NCI-H526 treated with DMSO at 0.1 percent for 48 hours (cell line): ENCODE results near the gene CTCFL.
"Not testable (repeated sequence)": the region's sequence is repeated elsewhere in the genome, so short reads cannot be mapped to it uniquely, and the experiment has no call there.

ENCODE experiments used
- DNase-seq: peaks from one replicate; lab custom pipeline; 2025; lab: John Stamatoyannopoulos, UW

Gene CTCFL

DNA sequence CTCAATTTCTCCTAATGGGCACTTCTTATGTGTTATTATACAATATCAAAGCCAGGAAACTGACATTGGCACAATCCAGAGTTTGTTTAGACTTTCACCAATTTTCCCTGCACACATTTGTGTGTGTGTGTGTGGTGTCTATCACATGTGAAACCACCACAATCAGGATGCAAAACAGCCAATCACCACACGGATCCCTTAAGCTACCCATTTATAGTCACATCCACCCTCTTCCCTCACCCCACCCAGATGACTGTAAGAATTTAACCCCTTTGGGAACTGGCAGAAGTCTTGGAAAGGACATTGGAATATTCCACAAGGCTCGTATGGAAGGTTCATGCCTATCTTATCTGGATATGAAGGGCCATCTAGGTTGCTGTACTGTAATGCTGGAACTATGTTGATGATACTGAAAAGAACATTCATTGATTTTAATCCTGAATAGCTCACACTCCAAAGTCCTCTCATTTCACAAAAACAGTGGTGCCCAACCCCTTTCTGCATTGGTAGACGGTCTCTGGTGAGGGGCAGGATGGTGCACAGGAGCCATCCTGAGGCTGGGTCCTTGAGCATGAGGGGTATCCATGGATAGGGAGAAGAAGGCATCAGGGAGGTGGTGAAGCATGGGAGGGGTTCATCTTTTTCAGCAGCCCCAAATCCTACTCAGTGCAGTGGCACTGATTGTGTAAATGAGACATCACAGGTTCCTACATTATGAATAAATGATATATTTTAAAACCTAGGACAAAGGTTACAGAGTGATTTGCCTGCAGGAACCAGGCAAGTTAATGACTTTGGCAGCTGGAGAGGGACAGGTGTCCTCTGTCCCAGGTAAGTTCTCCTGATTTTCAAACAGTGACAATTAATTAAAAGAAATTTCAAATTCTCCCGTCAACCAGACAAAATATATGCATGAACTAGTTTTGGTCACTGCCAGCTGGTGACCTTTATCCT is 12.1 kb upstream of the CTCFL start:
- no peak for DNase-seq

DNA sequence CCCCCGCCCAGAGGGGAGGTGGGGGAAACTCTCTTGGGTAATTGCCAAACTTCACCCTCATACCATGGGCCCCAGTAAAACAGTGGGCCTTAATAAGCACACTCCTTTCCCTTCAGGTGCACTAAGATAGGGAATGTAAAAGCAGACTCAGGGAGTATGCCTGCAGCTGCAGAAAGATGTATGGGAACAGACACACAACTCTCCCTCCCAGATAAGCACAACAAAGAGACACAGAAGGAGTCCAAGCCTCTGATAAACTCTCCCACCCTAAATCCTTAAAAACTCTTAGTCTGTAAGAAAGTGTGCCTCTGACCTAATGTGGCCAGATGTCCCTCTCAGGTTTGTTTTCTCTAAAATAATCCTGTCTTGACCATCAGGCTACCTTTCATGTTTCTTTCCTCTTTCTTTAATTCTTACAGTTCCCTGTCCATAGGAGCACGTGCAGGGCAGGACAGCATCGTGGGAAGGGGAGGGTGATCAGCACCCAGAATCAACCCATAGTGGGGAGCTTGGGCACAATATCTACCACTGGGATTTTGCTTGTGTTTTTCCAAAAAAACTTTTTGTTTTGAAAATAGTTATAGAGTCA is 11.3 kb upstream of the CTCFL start:
- no peak for DNase-seq

DNA sequence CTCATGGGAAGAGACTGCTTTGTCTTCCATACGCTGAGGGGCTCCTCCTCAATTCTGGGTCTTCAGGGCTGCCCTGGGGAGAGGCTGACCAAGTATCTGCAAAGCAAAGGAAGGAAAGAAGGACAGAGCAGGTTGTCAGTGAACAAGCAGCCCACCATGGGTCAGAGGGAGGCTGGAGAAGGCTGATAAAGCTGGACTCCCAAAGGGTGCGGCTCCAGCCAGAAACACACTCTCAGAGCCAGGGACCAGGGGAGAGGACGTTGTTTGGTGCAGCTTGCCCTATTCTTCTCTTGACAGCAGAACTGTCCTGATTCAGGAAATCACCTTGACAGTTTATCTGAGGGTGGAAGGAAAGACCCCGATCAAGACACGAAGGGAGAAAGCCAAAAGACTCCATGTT is 10.4 kb upstream of the CTCFL start:
- no peak for DNase-seq

DNA sequence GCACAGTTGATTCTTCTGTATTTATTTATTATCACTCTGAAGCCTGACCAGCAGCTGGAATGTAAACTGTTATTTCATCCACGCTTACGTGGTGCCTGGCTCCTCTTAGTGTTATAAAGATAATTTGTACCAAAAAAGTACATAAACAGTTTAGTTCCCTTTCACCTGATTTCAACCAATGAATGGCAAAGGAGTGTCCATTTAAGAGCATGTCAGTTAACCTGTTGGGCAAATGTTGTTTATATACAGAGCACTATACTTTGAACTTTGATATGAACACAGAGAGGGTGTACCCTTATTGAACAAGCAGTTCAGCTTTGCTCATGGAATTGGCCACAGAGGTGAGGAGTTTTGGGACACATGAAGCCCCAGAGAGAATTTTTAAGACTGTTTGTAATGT is 7.2 kb upstream of the CTCFL start:
- DNase-seq, result no peak

DNA sequence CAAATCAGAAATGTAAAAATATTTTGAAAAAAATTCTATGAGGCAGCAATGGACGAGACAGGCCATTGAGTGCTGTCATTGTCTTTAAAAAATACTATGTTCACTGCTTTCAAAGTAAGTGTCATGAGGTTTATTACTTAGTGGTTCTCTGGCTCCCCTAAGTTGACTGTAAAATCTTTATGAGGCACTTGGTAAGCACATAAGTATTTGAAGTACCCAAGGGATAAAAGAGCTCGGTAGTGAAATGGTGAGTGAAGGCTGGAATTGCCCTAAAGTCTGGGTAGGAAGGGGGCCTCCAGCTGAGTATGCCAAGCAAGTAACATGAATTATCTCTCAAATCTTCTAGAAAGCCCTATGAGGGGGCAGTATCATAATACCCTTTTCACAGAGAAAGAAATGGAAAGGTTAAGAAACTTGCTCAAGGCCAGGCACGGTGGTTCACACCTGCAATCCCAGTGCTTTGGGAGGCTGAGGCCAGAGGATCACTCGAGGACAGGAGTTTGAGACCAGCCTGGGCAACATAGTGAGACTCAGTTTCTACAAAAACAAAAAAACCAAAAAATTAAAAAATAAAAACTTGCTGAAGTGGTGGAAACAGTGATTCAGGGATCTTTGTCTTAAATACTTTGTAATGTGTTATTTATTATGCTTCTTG is 5.5 kb upstream of the CTCFL start:
- DNase-seq, result no peak

DNA sequence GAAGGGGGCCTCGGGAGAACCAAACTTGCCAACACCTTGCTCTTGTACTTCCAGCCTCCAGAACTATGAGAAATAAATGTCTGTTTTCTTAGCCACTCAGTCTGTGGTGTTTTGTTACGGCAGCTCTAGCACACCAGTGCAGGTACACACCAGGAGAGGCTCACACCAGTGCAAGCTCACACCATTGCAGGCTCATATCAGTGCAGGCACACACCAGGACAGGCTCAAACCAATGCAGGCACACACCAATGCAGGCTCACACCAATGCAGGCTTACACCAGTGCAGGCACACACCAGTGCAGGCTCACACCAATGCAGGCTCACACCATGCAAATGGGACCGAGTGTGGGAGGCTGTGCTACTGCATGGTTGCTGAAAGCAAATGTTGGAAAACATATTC is 4.9 kb upstream of the CTCFL start:
- DNase-seq, result no peak

DNA sequence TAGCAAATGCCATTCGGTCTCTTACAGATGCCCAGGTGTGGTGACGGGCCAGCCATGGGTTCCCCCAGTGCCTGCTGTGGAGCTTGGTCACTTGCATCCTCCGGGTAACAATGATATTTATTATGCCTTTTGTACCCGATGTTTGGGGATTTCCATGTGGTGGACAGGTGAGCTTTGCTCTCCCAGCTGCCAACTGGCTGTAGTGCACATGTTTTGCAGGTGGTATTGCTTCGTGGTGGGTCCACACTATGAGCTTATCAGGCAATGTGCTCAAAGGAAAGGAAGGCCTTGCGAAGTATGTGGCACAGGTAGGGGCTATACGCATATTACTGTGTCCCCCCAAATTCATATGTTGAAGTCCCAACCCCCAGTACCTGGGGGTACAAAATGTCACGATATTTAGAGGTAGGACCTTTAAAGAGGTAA is 4.2 kb upstream of the CTCFL start:
- DNase-seq, result no peak

DNA sequence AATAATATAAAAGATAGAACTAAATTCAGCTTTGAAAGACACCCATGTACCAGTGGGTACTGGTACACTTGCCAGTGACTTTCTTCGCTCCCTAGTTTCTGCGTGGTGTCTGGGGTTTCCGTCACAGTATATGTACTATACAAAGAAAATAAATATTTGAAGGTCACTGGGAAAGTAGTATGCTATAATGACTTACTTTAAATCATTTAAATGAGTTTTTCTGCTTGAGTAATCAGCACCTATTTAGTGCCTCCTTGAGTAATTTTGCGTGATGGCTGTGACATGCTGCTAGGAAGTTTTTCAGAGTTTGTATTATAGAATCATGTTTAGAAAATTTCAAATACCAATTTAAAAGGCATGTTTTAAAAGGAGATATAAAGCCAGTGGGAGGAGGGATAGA is 3.2 kb upstream of the CTCFL start:
- DNase-seq, result no peak

DNA sequence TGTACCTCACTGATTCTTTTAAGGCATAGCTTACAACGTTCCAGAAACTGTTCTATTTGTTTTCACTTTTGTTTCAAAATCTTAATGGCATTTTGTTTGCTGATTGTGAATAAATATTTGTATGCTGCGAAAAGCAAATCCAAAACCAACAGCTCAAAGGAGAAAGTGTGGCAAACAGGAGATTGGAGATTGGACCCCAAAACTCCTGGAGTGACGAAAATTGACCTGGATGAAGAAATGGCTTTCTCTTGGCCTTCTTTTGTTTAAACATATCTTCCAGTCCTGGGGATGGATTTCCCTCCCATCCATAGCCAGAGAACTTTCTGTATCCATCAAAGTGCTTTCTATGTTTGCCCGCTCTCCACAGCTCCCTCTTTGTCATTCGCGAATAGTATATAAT is 2.8 kb upstream of the CTCFL start:
- no peak for DNase-seq

DNA sequence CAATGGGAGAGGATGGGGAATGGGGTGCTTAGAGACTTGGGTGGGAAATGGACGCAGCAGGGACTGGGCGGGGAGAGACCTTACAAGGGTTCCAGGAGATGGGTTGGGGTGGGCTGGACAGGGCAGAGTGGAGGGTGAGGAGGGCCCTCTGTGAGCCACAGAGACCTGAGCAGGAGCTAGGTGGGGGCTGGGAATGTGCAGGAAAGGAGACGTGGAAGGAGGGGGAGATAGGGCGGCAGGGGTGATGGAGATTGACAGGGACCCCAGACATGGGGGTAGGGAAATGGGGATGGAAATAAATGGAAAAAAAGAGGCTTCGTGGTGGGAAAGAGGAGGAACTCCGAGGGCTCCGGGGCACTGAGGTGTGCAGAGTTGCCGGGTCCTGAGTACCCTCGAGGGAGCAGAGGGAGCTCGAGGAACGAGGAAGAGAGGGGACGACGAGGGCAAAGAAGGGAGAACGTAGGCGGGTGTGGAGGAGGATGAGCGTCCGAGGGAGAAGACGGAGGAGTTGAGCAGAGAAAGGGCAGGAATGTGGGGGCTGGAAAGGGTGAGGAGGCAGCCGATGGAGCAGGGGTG is 2.0 kb upstream of the CTCFL start:
- DNase-seq, result no peak

DNA sequence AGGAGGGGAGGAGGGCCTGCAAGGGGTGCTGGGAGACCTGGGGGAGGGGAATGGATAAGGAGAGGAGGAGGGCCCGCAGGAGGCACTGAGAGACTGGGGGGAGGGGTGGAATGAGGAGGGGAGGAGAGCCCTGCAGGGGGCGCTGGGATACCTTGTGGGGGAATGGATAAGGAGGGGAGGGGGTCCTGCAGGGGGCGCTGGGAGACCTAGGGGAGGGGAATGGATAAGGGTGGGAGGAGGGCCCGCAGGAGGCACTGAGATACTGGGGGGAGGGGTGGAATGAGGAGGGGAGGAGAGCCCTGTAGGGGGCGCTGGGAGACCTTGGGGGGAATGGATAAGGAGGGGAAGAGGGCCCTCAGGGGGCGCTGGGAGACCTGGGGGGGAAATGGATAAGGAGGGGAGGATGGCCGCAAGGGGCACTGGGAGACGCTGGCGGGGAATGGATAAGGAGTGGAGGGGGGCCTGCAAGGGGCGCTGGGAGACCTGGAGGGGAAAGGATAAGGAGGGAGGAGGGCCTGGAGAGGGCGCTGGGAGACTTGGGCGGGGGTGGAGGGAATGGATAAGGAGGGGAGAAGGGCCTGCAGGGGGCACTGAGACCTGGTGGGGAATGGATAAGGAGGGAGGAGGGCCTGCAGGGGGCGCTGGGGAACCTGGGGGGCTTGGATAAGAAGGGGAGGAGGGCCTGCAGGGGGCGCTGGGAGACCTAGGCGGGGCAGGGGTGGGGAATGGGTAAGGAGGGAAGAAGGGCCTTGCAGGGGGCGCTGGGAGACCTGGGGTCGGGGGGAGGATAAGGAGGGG is 1.3 kb upstream of the CTCFL start:
- DNase-seq, result no peak

DNA sequence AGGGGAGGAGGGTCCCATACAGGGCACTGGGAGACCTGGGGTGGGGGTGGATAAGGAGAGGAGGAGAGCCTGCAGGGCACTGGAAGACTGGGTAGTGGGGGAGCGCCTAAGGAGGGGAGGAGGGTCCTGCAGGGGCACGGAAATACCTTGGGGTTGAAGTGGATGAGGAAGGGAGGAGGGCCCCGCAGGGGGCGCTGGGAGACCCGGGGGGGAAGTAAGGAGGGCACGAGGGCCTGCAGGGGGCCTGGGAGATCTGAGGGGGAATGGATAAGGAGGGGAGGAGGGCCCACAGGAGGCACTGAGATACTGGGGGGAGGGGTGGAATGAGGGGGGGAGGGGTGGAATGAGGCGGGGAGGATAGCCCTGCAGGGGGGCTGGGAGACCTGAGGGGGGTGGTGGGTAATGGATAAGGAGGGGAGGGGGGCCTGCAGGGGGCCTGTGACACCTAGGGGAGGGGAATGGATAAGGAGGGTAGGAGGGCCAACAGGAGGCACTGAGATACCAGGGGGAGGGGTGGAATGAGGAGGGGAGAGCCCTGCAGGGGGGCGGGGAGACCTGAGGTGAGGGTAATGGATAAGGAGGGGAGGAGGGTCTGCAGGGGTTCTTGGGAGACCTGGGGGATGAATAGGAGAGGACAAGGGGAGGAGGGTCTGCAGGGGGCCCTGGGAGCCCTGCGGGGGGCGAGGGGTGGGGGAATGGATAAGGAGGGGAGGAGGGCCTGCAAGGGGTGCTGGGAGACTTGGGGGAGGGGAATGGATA is 567 bp upstream of the CTCFL start:
- no peak for DNase-seq

DNA sequence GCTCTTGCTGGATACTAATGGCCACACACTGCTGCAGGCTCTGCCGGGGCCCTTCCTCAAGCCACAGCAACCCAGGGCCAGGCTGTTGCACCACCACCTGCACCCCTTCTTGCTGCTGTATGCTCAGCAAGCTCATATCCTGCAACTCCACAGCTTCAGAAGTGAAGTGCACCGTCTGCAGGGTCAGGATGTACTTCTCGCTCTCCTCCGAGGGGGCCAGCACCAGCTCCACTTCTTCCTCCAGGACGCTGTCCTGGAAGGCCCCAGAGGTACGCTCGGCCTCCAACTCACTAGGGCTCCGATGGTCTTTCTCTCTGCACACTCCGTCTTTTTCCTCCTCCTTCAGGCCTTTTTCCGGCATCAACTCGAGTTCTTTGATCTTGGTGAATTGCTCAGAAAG is 1.2 kb downstream of the CTCFL start:
- DNase-seq, result no peak

DNA sequence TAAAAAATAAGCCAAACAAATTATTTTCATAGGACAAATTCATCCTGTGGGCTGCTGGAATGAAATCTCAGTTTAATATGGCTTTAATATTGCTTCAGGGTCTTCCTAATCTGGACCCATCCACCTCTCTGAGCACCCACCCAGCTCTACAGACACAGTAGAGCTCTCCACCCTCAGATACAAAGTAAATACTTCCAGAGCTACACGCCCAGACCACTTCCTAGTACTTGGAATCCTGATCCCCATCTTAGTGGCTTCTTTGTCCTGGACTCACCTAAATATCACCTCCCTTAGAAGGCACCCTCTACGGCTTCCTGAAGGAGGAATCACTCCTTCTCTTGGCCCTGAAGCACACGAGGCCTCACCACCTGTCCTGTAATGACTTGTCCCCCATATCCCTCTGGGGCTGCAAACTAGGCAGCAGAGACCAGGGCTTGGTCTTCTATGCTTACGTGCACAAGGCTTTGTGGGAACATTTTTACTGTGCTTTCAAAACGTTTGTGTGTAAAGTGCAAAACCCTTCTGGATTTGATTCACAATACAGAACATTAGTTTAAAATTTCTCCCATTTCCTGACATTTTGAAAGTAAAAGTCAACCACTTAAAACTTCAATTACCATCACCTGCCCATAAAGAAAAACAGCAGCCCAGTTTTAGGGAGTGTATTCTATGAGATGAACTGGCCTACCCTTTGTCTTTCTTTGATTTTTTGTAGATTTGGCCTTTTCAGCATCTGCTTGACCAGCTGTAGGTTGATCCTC is 2.4 kb downstream of the CTCFL start:
- no peak for DNase-seq

DNA sequence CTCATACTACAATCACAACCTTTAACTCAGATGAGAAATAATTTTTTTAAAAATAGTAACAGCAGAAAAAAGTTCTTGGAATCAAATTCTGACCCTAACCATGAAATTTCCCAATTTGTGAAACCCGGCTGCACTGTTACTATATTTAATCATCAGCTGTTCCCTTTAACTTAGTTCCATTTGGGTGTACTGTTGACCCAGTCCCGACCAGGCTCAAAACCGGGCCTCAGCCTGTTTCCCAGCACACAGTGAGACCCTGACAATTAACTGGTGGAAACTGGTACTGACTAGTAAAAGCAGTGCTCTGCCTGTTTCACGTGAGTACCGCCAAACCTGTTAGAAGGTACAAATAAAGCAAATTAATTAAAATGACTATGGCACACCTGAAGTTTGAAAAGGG is 7.0 kb downstream of the CTCFL start:
- DNase-seq, result no peak

DNA sequence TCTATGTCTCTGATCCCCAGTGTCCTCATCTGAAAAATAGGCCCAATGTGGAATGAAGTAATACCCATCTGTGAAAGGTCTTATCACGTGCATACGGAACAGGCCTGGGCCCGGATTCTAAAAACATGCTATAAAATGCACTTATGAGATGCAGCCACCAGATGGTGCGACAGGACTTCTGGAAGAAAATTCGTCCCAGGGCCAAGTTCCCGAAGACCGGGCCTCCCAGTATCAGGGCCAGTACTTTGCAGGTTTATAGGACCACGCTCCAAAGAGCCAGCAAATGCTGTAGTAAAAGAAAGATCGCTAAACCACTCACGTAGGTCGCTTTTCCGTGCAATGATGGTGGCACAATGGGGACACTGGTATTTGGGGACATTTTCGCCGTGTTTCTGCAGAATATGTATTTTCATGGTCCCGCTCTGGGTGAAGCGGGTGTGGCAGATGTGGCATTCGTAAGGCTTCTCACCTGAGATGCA is 10.6 kb downstream of the CTCFL start:
- peak; percentile 75 for DNase-seq

DNA sequence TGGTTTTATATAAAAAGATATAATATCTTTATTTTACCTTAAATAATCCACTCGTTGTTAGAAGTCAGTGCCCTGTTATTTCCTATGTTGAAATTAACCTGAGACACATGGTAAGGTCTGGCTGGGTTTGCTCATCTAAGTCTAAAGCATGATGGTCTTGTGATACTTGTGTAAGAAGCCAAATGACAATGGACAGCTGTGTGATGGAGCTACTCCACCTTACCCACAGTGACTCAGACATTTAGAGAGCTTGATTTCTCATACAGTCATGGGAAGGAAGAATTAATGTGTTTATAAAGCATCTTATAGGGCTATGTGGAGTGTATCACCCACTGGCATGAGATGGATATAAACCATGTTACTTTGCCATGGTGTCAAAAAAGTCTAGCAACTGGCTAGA is 11.7 kb downstream of the CTCFL start:
- no peak for DNase-seq

DNA sequence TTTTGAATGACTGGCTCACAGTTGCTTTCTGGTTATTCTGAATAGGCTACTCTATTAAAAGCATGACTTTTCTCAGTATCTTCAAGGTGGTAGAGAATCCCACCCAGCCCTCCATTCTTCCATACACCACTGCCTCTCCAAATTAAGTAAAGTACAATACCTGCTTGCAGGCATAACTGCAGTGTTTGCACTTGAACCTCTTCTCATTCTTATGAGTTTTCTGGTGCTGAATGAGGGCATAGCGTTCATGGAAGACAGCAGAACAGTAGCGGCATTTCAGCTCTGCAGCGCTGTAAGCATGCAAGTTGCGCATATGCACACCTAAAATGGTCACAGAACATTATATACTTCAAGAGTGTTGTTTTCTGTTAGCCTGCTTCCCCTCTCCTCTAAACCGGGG is 12.5 kb downstream of the CTCFL start:
- no peak for DNase-seq

DNA sequence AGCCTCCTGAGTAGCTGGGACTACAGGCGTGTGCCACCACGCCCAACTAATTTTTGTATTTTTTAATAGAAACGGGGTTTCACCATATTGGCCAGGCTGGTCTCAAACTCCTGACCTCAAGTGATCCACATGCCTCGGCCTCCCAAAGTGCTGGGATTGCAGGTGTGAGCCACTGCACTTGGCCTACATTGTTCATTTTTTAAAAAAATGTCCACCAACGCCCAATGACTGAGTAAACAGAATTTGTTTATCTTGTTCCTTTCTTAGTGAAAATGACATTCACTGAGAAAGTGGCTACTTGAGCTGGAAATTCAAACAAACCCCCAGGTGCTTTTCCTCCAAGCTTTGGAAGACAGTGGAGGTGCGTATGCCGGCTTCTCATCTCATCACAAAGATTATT is 13.2 kb downstream of the CTCFL start:
- not testable (repeated sequence) for DNase-seq

DNA sequence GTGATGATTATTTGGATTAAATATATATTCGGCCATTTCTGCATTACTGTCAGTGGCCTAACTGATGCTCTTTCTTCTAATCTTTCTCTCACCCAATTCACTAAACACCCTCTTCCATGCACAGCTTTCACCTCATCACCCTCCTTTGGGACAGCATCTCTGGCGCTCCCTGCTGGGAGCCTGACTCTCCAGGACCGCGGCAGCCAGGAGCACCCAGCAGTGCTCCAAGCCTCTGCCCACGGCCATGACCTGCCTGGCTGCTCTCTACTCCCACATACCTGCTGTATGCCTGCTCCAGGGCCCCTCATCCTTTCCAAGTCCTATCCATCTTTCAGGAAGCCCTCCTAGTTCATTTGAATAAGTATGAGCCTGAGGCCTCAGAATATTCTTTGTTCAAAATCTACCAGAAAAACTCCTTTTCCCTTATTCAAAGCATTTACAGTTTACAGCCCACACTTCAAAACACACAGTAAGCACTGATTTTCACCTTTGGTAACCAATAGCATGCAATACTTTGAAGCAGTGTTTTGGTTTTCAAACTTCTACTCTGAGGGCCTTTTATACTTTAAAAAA is 15.2 kb downstream of the CTCFL start:
- peak; percentile 83 for DNase-seq
